ENCODE results near the gene NT5M.

GRCh38 chr17:17364338-17364667 is 61.1 kb downstream of the NT5M start:
- no peak for TF ChIP-seq REST (IDR thresholded peaks at IDR 0.05)
- TF ChIP-seq CTCF (IDR thresholded peaks at IDR 0.05): no peak
- no peak for TF ChIP-seq MAZ (IDR thresholded peaks at IDR 0.05; ENCODE audit: borderline replicate concordance, low read depth, low read length)
- TF ChIP-seq EP300 (IDR thresholded peaks at IDR 0.05): no peak
- TF ChIP-seq MYC (IDR thresholded peaks at IDR 0.05; ENCODE audit: borderline replicate concordance, low read length): no peak
- no peak for TF ChIP-seq ZSCAN20 (CRISPR knock-in tag; IDR thresholded peaks at IDR 0.05)
- no peak for TF ChIP-seq ZFP36 (IDR thresholded peaks at IDR 0.05; ENCODE audit: borderline replicate concordance, partially characterized antibody)
- no peak for TF ChIP-seq HDAC2 (IDR thresholded peaks at IDR 0.05)
- no peak for TF ChIP-seq MAX (IDR thresholded peaks at IDR 0.05)
- no peak for TF ChIP-seq HMGXB4 (CRISPR knock-in tag; IDR thresholded peaks at IDR 0.05; ENCODE audit: borderline replicate concordance)
- TF ChIP-seq POLR2A (IDR thresholded peaks at IDR 0.05; ENCODE audit: low read length): no peak
- no peak for TF ChIP-seq CBX2 (IDR thresholded peaks at IDR 0.05; ENCODE audit: borderline replicate concordance, low read depth)
